HG03060 (cell line): ENCODE measurements around the gene G0S2.
"Not testable (repeated sequence)": the region's sequence is repeated elsewhere in the genome, so short reads cannot be mapped to it uniquely, and the experiment has no call there.

Experiments used
- ATAC-seq: cut with Tn5 transposase; IDR thresholded peaks from one replicate; pipeline ENCODE4 v1.9.1; 2021; ENCODE audit warnings: low read depth, moderate number of reproducible peaks; ENCODE audit not compliant: unreplicated experiment

Gene G0S2

DNA sequence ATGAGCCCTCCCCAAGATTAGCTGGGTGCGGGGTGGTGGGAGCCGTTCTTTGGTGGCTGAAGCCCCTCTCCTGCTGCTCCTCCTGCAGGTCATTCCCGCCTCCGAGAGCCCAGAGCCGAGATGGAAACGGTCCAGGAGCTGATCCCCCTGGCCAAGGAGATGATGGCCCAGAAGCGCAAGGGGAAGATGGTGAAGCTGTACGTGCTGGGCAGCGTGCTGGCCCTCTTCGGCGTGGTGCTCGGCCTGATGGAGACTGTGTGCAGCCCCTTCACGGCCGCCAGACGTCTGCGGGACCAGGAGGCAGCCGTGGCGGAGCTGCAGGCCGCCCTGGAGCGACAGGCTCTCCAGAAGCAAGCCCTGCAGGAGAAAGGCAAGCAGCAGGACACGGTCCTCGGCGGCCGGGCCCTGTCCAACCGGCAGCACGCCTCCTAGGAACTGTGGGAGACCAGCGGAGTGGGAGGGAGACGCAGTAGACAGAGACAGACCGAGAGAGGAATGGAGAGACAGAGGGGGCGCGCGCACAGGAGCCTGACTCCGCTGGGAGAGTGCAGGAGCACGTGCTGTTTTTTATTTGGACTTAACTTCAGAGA is 448 bp downstream of the G0S2 start:
- ATAC-seq: no peak

DNA sequence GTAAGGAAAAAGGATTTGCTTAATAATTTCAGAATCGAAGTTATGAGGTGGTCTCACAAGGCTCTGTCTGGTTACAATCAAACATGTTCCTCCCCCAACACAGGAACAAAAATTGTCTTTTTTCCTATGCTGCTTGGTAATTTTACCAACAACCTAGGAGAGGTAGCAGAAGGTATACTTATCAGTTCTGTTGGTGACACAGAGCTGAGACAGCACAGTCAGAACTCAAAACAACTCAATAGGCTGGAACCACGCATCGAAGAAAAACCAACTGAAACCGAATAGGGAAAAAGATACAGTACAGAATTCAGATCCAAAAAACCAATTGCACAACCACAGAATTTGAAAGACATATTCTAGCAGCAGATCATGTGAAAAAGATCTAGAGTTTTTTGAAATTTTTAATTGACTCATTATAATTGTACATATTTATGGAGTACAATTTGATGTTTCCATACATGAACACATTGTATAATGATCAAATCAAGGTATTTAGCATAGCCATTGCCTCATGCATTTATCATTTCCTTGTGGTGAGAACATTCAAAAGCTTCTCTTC is 3.8 kb downstream of the G0S2 start:
- ATAC-seq: no peak

DNA sequence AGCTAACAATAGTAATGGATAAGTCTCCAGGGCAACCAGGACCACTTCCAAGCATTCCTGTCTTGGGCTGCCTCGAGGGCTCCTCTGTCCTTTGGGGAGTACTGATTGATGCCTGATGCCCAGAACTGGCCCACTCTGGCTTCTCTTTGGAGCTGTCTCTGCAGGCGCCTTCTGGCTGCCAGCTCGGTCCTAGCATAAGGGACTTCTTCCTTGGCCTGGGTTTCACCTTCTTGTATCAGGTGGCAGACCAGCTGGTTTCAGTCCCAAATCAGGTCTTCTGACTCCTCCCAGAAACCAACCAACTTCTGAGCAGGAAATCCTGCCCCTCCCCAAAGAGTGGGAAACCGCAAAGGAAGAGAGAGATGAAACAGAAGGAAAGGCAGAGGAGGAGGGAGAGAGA is 10.6 kb downstream of the G0S2 start:
- ATAC-seq: no peak

DNA sequence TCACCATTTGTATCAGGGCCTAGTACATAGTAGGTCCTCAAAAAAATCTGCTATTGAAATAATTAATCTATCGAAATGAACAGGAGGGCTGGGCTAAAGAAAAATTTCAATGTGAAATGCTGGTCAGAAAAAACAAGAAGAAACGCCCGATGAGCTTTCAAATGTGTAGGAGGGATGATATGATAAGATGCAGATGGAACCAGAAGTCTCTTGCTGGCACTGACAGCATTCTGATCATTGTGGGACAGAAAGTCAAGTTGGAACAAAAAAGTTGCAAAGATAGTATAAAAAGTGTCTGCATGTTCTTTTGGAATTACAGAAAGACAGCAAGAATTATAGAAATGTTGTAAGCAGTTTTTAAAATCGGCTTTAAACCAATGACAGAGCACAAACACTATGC is 11.1 kb downstream of the G0S2 start:
- no peak for ATAC-seq

DNA sequence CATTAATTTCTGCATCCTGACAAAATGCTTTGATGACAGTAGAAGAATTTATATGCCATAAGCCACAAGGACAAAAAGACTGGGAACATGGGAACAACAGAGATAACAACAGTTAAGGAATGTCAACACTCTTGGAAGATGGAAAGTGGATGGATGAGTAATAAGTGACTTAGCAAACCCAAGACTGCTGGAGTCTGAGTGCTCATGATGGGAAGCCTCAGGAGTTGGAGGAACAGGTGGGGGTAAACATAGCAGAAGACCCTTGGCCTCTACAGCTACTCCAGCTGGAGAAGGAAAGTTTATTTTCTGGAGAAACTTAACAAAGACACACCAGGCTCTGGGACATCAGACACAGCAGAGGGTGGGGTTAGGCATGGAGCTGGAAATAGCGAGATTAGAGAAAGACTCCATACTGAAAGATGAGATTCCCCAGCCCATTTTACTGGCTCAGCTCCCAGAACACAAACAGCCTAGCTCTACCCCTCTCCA is 13.6 kb downstream of the G0S2 start:
- ATAC-seq: no peak

DNA sequence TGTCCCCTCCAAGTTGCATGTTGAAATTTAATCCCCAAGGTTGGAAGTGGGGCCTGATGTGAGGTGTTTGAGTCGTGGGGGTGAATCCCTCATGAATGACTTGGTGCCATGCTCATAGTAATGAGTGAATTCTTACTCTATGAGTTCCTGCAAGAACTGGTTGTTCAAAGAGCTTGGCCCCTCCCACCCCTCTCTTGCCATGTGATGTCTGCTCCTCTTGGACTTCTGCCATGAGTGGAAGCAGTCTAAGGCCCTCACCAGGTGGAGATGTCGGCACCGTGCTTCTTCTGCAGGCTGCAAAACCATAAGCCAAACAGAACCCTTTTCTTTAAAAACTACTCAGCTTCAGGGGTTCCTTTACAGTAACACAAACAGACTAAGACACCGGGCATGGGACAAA is 14.3 kb downstream of the G0S2 start:
- no peak for ATAC-seq

DNA sequence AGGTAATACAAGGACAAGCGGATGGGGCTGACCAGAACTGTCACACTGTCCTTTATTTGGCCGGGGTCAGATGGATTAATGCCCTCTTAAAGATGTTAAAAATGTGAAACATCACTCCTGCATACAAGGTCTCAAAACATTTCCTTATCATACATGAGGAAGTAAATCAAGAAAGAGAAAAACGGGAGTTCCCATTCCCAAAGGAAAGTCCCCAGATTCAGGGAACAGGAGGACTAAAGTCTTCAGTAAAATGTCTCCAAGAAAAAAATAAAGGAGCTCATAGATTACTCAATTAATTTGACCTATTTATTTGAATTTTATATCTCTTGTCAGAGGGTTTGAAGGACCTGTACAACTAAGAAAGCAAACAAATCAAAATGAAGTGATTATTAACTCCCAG is 16.0 kb downstream of the G0S2 start:
- ATAC-seq: no peak

DNA sequence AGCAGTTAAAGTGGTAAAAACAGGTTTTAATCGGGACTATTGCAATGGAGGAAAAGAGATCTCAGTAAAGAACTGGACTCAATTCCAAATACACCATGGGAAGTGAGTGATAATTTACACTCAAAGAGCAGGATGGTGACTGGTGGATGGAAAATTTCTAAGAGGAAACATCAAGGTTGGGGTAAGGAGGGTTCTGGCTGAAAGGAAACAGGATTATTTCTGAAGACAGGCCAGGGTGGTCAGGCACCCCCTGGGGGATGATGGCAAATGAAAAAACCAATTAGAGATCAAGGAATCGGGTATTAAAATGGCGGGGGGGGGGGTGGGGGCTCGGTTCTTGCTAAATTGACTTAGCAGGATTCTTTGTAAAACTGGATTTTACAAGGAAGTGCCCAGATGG is 17.1 kb downstream of the G0S2 start:
- ATAC-seq: no peak

DNA sequence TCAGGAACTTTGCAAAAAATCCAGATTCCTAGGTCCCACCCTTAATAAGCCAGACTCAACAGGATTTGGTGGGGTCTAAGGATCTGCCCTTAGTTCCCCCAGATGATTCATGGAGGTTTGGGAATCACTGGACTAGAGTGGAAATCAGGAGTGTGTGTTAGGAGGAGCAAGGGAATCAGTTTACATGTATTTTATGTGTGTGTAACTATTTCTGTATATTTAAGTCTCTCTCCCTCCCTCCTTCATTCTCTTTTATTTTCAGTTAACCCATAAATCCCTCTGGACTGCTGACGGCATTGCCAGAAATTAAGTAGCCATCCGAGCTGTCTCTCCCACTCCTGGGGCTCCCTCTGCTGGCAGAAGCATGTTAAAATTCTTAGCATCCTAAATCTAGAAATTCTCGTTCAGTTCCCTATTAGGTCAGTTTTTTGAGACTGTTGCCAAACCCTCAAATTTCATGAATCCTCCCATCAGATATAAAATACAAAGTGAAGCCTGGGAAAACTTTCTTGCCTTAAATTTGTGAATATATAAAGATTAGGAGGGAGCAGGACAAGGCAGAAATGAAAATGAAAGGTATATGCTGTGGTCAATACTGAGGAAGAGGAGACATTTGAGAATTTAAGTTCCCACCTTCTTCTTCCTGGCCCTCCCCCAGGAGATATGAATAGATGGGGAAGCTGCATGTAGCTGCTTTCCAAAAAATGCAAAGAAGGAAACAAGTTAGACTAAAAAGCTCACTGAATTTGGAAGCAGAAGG is 17.7 kb downstream of the G0S2 start:
- ATAC-seq: no peak

DNA sequence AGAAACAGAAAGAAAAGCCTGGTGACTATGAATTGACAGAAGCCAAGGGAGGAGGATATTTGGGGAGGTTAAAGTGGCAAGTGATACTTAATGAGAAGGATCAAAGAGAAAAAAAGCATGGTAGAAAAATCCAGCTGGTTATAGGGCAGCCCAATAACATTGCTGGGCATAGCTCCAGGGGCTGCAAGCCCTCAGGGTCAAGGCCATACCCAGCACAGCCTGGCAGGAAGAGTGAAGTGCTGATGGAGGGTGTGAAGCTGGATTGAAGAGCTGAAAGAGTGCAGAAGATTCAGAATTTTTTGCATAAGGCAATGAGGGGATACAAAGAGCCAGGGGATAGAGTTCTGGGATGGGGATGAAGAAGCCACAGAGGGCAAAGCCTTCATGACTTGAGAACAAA is 21.5 kb downstream of the G0S2 start:
- ATAC-seq: no peak

DNA sequence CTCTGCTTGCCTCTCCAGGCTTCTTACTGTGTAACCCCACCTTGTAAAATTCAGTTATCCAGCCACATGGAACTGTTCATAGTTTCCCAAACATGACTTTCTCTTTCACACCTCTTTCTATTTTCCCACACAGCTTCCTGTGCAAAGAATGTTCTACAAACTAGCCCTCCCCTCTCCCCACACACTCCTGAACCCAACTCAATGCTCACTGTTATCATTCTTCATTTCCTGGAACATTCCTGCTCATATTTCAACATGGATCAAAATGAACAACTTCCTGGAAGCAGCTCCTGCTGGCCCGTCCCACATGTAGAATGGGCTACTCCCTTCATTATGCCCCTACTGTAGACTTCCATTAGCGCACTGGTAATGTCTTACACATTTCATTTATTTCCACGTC is 21.9 kb downstream of the G0S2 start:
- no peak for ATAC-seq

DNA sequence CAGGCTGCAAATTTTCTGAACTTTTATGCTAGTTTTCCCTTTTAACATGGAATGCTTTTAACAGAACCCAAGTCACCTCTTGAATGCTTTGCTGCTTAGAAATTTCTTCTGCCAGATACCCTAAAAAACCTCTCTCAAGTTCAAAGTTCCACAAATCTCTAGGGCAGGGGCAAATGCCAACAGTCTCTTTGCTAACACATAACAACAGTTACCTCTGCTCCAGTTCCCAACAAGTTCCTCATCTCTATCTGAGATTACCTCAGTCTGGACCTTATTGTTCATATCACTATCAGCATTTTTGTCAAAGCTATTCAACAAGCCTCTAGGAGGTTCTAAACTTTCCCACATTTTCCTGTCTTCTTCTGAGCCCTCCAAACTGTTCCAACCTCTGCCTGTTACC is 25.5 kb downstream of the G0S2 start:
- not testable (repeated sequence) for ATAC-seq

DNA sequence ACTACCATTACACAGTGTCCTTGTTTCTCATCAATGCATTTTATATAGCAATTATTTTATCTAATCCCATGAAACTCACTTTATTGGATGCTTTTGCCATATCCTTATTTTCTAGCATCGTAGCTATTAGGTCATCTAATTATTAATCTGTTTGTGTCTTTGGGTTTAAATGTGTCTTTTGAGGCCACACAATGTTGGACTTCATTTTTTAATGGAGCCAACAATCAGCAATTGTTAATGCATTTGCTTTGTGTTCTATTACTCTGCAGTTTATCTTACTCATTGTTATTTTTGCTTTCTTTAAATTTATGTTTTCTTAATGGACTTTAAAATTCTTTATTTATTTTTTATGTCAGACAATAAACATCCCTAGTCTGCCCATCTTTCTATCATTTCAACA is 27.6 kb downstream of the G0S2 start:
- ATAC-seq: no peak

DNA sequence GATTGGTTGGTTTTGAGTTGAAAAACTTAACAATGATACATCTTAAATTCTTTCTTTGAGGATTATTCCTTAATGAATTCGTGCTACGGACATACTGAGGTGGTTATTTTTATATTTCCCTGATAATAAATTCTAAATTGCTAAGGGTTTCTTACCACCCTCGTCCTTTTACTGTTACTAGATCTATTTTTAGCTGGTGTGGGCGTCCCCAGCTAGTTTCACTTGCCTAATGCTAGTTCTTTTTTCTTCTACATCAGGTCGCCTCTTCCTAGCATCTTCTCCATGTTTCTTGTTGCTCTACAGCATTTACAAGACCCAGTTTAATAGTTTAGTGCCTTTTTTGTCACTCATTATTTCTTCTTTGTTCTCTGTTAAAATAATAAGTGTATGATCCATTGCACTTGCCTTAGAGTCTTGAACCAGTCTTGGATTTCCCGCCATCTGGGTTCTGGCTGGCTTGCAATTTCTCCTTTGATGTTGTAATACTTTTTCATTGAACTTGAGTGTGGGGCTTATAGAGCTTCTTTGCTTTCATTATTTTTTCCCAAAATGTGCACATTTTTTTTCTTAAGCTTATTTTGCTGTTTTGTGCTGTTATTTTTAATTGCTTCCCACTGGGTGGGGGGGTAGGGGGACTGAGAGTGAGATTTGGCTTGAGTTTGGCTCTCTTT is 28.8 kb downstream of the G0S2 start:
- no peak for ATAC-seq

DNA sequence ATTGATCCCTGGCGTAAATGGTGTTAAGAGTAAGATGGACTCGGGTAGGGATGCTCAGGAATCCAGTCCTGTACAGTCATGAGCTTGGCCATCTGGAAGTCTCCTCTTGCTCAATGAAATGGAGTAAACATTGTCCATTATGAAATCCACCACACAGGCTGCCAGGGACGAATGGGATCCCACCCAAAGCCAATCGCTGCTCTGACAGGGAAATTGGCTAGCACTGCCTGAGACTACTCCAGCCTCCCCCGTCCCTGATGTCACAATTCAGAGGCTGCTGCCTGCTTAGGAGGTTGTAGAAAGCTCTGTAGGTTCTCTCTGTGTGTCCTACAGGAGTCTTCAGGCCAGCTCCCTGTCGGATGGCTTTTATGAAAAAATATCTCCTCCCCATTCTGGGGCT is 29.4 kb downstream of the G0S2 start, which contains the start of gene HSD11B1:
Gene HSD11B1 (plus strand): TSS at position 263 of the 400 bp plus-strand sequence. CDS start 97 bp downstream, at position 360.
- no peak for ATAC-seq

DNA sequence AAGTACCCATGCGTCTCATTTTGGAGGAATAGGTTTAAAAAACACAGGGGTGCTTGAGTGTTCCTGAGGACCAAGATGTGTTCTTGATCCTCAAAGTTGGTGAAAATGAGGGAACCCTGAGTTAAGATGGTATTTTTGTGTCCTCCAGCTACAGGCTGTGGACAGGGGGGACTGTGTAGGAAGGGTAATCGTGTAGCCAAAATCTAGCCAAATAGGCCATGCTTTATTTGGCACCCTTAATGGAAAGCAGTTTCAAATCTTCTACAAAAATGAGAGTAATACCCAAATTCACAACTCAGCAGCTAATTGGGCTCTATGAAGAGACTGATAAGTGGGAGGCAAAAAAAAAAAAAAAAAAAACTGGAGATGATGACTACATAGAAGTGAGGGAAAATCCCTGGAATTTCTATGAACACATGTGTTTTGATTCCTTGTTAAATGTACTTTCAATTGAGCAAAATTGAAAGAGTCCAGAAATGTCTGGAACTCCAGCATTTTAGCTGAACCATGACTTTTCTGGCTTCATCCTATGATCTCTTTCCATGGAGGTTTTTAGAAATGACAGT is 29.9 kb downstream of the G0S2 start:
- no peak for ATAC-seq

DNA sequence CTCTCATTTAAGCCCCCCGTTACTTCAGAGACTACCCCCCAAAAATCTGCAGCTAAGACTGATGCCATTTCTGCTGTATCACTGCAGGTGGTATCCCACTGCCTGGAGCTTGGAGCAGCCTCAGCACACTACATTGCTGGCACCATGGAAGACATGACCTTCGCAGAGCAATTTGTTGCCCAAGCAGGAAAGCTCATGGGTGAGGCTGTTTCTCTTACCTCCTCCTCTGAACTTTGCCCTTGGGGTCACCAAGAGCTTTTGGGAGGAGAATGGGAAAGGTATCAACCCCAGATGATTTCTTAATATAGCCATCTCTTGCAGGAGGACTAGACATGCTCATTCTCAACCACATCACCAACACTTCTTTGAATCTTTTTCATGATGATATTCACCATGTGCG is 31.4 kb downstream of the G0S2 start:
- ATAC-seq: no peak

DNA sequence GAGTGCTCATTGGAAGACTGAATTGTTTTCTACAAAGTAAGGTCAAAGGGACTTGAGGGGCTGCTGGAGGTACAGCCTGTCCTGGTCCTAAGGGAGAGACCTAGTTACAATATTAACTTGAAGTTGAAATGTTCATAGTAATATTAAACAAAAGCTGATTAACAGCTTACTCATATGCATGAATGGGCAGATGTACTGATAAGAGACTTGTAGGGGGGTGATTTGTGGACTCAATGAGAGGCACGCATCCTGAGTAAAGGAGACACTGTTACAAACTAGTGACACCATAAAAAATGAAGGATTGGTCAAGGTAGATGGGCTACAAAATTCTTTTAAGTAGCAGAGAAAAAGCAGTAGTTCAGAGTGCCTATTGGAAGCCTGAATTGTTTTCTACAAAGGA is 32.1 kb downstream of the G0S2 start:
- ATAC-seq: no peak

DNA sequence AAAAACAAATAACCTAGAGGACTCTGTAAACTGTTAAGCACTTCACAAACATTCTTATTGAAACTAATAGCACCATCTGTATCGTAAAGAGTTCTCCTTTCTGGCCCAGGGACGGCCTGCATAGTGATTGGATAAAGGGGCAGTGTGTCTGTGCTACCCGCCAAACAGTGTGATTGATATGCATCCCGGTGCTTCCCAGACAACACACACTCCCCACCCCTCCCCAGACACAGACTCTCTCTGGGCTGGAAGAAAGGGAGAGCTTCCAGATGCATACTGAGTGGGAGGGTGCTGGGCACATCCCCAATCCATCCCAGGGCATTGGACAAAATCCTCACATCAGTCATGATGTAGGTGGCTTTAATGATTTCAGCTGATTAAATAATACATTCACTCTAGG is 33.1 kb downstream of the G0S2 start:
- ATAC-seq: no peak

DNA sequence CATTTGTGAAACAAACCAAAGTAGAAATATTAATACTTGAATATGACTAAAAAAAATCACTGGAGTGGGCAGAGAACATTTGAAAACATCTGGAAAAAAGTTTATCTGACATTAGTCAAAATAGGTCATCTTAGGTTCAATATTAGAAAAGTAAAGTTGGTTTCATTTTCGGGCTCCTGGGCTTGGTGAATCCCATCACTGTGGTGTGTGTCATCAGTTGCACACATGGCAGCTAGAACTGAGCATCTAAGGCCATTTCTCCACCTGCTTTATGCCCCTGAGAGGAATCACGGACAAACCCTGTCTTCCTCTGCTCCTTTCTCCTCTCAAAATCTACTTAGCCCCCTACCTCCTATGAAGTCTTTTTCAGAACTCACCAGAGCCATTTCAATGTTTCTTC is 34.9 kb downstream of the G0S2 start:
- no peak for ATAC-seq

DNA sequence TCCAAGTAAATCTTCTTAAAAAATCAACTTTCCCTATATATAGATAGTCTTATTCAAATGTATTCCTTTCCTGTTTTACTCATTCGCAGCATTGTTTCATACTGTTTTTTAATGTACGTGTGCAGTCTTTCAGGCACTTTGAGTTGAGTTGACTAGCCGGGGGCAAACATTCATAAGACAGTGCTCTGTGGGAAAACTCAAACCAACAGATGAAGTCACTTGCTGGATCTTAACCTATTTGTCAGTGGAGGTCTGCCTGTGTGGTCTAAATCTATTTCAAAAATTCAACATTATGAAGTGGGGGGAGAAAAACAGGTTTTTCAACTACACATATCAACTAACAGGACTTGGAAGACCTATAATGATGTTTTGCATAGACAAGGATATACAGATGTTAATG is 35.6 kb downstream of the G0S2 start:
- no peak for ATAC-seq
